Activated gamma-delta T cell (primary cell): ENCODE results near the gene GATAD2A.

Source experiments
- DNase-seq: peaks from one replicate; lab custom pipeline; 2025; lab: John Stamatoyannopoulos, UW

The GATAD2A gene

DNA sequence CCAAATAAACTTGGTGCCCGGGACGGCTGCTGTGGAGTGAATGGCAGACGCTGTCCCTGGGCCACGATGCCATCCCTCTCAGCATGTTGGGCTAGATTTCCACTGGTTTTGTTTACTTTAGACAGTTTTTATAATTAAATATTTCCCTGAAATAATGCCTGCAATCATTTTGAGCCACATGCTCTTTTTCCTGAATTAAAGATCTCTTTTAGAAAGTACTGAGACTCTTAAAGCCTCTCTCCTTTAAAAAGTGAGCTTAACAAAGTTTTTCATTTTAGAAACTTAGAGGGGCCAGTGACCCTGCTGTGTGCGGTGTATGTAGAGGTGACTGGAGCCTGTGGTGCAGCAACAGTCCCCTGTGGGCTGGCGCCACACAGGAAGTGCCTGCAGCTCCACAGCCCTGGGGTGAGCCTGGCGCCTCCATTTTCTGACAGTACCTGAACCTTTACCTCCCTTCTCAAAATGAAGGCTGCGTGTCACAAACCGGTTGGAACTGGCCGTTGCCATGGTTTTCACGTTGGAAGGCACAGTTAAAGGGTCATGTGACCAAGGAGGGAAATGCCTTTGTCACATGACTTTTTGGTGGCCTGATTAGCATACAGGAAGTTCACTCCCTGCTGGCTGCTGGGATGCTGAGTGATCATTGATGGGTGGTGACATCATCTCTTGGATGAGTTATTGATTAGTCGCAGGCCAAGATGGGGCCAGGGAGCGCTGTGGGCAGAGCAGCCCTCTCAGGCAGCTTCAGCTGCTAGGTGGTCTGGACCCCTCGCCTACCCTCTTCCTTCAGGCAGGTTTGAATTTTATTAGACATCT, 83.6 kb downstream of the GATAD2A start:
- DNase-seq: peak; percentile 45

DNA sequence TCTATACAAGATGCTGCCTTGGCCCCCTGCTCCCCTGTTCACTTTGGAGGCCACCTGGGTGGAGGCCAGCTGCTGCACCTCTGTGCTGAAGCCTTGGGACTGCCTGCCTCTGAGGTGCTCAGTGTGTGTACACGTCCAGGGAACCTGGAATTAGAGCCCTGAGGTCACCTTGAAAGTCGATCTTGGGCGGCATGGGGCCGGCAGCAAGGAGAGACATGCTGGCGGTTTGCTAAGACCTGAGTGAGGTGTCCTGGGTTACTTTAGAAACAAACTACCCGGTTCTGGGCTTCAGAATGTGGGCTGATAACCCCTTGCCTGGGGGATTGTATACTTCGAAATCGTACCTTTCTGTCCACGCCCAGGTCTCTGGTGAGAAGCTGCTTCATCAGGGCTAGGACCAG, 84.3 kb downstream of the GATAD2A start:
- no peak for DNase-seq

DNA sequence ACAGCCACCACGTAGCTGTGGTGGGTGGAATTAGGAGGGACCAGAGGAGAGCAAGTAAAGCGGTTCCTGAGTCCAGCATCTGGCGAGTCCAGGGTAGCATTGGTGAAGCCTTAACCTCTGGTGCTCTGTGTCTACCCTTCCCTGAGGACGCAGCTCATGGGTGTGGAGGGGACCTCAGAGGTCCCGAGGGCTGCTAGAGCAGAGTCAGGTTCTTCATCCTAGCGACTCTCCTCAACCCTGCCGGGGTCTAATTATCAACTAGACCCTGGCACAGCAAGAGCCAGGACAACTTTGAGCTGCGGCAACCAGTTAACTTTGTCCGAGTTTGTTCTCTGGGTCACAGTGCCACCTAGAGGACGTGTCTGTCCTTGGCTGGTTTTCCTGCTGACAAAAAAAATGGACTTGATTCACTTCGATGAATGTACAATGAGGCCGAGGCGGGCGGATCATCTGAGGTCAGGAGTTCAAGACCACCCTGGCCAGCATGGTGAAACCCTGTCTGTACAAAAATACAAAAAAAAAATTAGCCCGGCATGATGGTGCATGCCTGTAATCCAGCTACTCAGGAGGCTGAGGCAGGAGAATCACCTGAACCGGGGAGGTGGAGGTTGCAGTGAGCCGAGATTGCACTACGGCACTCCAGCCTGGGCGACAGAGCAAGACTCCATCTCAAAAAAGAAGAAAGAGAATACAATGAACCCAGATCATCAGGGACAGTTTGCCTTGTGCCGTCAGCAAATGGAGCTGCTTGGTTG, 84.9 kb downstream of the GATAD2A start:
- DNase-seq: no peak

DNA sequence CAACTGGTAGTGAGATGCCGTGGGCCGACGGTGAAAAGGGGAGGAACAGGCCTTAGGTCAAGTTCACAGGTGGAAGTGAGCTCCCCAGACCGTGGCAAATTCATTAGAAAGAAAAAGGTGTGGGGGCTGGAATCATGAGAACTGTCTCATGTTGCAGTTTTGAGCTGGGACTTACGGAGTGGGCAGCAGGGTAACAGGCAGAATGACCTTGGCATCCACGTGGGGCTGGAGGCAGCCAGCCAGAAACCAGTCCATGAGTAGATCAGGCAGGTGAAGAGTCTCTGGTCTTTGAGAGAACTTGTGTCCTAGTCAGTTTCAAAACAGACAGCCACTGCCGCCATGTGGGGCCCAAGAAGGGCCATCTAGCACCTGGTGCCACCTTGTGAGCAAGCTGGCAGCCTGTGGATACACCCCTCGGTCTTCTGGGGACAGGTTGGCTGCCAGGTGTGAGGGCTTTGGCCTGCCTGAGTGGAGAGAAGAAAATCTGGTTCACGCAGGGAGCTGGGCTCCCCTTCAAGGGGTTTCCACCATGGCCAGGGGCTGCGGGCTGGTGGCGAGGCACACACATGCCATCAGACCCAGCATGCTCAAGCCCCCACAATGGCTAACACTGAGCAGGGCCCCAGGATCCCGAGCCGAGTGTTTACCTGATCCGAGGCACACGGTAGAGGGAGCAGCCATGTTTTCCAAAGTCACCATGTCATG, 86.0 kb downstream of the GATAD2A start:
- no peak for DNase-seq

DNA sequence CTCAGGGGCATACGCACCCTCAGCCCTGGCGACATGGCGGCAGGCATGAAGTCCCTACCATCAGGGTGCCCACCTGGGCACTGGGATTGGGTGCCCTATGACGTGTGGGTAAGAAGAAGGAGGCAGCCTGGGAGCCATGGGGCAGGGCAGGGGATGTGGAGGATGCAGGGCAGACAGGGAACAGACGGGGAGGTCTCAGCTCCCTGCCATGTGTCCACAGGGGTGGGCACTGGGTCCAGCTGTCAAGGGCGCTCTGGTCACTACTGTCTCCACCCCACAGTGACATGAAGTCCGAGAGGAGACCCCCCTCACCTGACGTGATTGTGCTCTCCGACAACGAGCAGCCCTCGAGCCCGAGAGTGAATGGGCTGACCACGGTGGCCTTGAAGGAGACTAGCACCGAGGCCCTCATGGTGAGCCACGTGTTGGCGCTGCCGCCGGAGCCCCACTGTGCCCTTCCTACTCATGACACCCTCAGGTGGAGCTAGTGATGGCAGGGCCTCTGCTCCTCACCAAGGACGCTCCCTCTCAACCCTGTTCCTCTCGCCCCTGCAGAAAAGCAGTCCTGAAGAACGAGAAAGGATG, 86.6 kb downstream of the GATAD2A start:
- DNase-seq: no peak

DNA sequence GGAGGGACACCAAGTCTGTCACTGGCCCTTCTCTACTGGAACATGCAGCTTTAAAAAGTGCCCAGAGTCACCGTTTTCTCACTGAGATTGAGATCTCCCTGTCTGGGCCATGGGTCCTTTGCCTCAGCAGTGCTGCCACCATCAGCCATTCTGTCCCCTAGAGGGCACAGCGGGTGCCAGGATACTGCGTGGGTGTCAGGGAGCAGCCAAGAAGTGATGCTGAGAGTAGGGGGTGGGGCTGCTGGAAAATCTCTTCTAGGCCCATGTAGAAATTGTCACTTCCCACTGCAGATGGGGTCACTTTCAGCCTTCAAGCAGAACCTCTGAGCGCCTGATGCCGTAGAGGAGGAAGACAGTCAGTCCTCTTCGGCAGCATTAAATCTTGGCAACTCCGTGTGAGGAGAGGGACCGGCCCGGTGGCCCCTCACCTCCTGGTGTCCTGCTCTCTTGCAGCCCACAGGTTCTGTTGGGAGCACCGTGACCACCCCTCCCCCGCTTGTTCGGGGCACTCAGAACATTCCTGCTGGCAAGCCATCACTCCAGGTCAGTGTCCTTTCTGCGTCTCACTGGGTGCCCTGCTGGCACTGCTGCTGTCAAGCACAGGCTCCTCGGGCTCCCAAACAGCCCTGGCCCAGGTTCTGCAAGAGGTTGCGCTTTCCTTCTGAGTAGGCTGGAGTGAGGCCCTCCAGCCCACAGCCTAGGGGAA, 88.5 kb downstream of the GATAD2A start:
- DNase-seq: no peak

DNA sequence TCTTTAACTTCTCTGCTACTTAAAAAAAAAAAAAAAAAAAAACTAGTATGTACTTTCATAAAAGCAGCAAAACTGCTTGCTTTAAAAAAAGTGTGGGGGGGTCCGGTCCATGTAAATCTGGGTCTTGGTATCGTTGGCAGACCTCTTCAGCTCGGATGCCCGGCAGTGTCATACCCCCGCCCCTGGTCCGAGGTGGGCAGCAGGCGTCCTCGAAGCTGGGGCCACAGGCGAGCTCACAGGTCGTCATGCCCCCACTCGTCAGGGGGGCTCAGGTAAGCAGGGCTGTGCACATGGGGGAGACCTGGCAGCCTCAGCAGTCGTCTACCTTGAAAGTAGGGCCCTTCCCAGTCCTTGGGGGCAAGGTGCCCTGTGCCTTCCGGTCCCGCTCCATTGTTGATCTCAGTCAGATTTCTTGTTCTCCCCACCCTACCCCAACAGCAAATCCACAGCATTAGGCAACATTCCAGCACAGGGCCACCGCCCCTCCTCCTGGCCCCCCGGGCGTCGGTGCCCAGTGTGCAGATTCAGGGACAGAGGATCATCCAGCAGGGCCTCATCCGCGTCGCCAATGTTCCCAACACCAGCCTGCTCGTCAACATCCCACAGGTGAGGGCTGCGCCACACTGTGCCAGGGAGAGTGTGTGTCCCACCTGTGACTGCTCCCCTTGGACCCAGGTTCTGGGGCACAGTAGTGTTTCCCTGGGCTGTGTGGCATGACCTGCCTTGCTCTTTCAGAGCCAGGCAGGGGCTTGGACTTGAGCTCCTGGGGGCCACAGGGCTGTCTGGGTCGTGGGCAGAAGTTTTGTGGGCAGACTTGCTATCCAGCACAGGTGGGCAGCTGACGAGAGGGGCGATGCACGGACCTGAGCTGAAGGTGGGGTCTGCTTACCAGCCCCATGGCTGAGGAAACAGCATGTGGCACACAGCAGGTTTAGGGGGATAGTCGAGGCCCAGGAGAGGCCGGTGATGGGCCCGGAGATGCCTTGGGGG, 90.4 kb downstream of the GATAD2A start:
- DNase-seq: no peak

DNA sequence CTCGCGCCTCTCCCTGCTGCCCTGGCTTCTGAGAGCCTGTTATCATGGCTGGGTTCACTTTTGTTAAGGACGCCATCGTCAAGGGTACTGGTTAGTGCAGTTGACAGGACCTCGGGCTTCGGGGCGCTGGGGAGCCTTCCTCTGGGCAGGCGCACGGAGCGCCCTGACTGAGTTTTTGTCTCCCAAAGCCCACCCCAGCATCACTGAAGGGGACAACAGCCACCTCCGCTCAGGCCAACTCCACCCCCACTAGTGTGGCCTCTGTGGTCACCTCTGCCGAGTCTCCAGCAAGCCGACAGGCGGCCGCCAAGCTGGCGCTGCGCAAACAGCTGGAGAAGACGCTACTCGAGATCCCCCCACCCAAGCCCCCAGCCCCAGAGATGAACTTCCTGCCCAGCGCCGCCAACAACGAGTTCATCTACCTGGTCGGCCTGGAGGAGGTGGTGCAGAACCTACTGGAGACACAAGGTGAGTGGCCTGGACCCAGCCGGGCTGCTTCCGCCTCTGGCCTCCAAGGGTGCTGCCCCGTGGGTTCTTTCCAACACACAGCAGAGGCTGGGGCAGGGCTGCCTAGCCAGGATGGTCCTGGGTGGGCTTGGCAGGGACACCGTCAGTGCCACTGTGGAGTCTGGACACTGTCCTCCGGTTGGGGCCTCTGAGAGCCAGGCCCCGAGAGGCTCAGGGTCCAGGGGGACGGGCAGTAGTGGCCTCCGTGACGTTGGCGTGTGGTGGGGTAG, 92.9 kb downstream of the GATAD2A start:
- DNase-seq: no peak

DNA sequence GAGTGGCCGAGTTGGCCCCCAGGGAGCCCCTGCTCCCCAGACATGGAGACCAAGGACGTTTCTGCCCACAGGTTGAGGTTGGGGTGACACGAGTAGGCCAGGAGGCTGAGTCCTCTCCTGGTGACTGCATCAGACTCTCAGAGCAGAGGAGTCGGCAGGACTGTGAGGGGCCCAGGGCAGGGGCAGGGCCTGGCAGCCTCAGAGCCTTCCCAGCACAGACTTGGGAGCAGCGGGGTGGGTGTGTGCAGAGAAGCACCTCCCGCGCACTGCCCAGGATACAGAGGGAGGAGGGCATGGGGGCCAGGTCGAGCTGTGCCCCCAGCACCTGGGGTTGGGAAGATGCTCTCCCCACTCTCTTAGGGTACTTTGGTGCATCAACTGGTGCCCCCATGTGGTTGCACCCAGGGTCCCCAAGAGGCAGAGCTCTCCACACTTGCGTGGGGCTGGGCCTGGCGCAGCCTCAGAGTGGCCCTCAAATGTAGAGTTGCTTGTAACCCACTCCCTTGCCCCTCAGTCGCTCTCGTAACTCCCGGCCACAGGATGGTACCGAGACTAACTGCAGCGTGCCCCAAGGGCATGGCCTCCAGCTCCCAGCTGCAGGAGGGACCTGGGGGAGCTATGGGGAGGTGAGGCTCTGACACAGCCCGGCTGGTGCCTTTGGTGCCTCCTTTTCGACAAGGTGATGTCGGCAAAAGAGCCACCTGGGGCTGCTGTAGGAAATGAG, 94.0 kb downstream of the GATAD2A start:
- DNase-seq: no peak

DNA sequence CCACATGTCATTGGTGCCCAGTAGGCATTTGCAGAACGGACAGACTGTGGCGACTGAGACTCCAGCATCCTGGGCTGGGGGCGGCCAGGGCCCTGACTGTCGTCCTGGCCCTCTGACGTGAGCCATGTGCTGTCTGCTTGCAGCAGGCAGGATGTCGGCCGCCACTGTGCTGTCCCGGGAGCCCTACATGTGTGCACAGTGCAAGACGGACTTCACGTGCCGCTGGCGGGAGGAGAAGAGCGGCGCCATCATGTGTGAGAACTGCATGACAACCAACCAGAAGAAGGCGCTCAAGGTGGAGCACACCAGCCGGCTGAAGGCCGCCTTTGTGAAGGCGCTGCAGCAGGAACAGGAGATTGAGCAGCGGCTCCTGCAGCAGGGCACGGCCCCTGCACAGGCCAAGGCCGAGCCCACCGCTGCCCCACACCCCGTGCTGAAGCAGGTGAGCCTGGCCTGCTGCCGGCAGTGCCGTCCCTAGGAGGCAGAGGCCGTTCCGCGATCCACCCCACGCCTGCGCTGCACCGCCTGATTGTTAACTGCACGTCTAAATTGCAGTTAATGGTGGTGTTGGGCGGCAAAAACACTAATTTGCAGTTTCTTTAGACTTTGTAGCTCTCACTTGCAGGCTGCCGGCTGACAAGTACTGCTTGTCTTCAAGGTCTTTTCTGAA, 95.6 kb downstream of the GATAD2A start:
- no peak for DNase-seq

DNA sequence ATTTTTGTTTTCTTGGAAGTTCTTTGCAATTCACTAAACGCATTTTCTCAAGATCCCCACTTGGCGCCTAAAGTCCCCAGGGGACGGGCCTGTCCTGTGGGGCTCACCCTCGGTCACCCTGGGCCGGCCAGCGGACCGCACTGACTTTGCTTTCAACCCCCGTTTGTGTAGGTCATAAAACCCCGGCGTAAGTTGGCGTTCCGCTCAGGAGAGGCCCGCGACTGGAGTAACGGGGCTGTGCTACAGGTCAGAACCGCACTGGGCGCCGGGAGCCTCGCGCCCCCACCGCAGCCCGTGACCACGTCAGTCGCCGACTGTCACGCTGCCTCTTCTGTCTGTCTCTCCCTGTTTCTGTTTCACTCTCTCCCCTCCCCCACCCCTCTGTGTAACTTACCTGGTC, 96.3 kb downstream of the GATAD2A start:
- no peak for DNase-seq

DNA sequence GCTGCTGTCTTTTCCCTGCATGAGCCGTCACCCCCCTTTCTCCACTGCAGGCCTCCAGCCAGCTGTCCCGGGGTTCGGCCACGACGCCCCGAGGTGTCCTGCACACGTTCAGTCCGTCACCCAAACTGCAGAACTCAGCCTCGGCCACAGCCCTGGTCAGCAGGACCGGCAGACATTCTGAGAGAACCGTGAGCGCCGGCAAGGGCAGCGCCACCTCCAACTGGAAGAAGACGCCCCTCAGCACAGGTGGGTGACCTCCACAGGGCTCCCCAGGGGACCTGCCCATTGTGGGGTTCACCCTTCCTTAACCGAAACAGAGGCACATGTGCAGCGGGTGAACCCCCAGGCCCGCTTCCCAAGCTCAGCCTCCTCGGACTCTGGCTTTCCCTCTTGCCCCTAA, 96.8 kb downstream of the GATAD2A start:
- no peak for DNase-seq

DNA sequence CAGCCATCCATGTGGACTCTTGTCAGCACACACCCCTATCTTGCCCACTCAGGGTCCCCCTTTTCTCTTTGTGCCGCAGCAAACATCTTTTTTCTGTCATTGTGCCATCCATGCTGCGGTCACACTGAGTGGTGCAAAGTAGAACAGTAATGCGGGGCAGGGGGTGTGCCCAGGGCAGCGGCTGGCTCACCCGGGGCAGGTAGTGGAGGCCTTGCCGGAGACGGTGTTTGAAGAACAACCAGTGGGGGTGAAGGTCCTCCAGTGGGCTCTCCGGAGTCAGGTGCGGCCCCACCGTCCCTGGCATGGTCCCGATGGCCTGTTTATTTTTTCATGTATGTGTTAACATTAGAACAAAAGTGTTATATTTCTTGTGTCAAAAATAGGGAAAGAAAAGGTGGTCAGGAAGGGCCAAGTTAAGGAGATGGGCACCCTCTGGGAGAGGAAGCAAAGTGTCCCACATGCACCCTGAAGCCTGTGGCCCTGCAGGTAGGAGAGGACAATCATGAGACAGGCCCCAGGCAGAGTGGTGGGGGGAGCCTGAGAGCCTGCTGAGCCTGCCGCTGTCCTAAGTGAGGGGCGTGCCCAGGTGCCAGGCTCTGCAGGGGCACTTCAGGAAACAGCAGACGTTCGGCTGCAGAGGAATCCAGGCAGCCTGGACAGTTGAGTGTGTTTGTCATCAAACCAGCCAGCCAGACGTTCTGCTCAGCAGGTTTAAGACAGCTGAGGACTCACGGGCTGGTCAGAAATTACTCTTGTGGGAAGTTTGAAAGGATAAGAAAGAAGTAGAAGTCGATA, 97.5 kb downstream of the GATAD2A start:
- DNase-seq: no peak

DNA sequence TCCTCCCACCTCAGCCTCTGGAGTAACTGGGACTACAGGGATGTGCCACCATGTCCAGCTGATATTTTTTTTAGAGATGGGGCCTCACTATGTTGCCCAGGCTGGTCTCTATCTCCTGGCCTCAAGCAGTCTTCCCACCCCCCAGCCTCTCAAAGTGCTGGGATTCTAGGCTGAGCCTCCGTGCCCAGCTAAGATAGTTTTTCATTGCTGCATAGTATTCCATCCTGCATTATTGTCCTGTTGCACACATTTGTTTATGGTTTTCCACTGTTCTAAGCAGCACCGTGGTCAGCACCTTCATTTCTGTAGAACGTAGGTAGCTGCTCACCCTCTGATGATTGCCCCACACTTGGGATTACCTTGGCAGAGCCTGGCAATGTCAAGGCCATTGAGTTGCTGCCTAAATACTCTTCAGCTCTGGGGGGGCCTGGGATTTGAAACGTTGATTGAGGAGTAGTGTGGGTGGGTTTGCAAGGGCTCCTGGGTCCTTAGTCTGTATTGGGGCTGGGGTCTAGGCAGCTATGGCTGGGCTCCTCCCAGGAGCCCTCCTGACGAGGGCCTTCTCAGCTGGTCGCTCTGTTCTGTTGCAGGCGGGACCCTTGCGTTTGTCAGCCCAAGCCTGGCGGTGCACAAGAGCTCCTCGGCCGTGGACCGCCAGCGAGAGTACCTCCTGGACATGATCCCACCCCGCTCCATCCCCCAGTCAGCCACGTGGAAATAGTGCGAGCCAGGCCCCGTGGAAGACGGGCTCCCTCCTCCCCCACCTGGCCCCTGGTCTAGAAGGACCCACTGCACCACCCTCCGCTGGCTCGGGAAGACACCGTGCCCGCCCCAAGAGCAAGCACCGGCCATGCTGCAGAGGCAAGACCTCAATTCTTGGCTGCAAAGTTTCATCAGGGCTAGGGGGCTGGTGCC, 99.5 kb downstream of the GATAD2A start:
- DNase-seq: no peak

DNA sequence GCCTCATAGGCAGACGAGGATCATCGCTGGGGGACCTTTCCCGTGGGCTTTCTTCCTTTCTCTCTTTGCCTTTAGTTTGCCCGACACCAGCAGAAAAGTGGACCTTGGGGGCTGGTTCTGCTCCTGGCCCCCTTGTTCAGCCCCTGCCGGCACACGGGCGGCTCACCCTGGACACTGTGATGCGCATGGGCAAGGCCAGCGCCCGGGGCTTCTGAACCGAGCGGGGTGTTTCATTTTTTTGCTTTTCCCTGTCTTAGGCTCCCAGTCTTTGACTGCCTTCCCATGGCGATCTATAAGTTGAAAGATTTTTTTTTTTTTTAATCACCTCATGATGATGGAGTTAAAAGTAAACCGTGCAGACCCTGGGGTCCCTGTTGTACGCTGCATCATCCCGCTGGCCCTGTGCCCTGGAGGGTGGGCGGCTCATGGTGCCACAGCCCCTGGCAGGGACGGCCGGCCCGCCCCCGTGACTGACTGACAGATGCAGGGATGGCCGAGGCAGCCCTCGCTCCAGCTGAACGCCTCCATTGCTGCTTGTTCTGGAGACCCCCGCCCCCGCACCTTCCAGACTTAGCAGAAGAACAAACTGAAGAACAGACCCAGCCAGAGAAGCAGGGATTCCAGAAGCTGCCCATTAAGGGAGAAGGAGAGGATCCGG, 100.3 kb downstream of the GATAD2A start:
- DNase-seq: no peak

DNA sequence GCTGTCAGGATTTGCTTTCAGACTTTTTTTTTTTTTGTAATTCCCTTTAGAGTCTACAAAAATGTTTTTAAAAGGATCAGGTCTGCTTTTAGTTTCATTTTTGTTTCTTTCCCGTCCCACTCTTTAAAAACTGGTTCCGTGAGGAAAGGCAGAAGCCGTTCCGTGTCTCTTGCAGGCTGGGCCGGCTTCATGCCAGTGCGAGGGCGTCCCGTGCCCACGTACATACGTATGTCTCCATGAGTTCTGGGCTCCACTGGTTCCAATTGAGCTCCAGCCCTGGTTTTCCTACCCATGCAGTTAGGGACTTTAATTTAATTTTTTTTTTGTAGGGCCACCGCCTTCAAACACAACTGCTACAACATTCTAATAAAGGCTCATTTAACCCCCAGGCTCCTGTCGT, 101.1 kb downstream of the GATAD2A start:
- no peak for DNase-seq
